ENCODE measurements around the gene GLIS1.

GLIS1 gene

GRCh38 chr1:53477651-53478501, 261.1 kb downstream of the GLIS1 start:
- ATAC-seq: no peak

- ATAC-seq: no peak
These were observed 262.4 kb downstream of the GLIS1 start for GRCh38 chr1:53476579-53476978.

DNA sequence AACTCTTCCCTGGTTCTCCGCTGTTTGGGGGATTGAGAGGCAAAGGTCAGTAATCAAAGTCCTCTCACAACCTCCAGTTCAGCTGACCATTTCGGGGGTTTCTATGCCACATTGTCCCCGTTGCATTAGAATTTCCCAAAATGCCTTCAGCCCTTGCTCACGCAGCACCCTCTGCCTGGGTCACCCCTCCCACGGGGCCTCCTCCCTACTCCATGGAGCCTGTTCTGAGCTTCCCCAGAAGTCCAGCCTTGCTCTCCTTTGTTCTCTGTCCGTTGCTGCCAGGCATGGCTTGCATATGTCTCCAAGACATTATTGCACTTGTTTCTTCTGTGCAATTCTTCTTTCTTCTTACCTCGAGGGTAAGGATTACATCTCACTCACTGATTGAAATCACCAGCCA, 263.3 kb downstream of the GLIS1 start:
- ATAC-seq: no peak

GRCh38 chr1:53473463-53473862, 265.5 kb downstream of the GLIS1 start:
- no peak for ATAC-seq

DNA sequence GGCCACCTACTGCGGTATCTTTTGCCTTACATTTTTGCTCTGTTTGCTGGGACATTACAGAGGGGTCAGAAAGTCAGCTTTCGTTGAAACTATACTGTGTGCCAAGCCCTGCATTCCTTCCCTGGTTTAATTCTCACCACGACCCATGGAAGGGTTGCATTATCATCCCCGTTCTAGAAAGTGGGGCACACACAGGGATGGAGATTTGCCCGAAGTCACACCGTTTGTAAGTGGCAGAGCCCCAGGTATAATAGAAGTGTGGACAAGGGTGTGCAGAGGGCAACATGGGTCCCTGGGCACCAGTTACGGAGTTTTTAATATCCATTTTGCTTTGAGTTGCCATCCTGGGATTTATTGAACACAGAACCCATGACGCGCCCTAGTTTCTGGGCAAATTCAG, 268.0 kb downstream of the GLIS1 start:
- ATAC-seq: no peak

GRCh38 chr1:53470584-53470983, 268.4 kb downstream of the GLIS1 start:
- no peak for ATAC-seq

DNA sequence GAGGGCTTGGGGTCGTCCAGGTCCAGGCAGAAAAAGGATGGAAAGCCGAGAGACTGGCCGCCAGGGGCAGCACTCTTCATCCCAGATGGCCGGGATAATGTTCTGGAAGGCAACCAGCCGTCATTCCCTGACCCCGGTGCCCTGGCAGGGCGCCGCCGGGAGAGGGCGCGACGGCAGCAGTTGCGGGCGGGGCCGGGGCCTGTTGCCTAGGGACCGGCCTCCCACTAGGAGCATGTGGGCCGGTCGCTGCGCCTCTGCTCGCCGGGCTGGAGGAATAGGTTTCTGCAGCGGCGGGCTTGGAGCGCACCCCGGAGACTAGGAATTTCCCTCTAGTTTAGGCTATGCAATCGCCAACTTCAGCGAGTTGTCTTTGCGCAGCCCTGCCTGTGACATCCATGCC, 268.8 kb downstream of the GLIS1 start:
- ATAC-seq: no peak

DNA sequence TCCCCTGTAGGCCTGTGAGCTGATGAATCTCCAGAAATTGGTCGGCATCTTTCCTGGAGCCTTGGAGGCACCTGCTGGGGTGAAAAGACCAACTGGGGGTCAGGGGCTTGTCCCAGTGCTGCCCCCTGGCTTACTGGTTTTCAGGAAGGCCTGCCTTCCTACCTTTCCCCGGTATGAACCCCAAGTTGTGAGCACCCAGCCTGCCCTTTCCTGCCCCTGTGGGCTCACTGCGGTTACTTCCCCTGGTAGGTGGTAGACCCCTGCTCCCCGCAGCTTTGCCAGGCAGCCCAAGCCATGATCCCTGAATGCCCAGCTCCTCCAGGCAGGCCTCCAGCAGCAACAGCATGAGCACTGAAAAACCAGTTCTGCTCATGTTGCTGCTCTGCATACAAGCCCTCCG, 269.6 kb downstream of the GLIS1 start:
- ATAC-seq: no peak

DNA sequence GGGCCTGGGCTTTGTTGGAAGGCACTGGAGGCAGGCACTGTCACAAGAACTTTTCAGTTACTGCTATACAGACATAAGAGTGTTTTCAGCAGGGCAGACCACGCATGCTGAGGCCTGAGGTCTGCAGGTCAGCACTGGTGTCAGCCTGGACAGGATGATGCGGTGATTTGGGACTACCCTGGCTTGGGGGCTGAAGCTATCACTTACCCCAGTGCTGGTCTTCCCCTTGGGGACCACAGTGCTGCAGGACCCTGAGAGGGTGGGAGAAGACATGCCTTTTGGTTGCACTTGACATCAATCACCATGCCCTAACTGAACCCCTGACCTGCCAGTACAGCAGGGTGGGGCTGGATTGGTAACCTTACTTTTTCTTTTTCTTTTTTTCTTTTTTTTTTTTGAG, 270.6 kb downstream of the GLIS1 start:
- ATAC-seq: no peak

- ATAC-seq: no peak
These were observed 271.6 kb downstream of the GLIS1 start for GRCh38 chr1:53467391-53467790.

GRCh38 chr1:53465023-53465957, 273.7 kb downstream of the GLIS1 start:
- ATAC-seq: no peak

GRCh38 chr1:53463961-53464899, 274.7 kb downstream of the GLIS1 start:
- ATAC-seq: no peak

DNA sequence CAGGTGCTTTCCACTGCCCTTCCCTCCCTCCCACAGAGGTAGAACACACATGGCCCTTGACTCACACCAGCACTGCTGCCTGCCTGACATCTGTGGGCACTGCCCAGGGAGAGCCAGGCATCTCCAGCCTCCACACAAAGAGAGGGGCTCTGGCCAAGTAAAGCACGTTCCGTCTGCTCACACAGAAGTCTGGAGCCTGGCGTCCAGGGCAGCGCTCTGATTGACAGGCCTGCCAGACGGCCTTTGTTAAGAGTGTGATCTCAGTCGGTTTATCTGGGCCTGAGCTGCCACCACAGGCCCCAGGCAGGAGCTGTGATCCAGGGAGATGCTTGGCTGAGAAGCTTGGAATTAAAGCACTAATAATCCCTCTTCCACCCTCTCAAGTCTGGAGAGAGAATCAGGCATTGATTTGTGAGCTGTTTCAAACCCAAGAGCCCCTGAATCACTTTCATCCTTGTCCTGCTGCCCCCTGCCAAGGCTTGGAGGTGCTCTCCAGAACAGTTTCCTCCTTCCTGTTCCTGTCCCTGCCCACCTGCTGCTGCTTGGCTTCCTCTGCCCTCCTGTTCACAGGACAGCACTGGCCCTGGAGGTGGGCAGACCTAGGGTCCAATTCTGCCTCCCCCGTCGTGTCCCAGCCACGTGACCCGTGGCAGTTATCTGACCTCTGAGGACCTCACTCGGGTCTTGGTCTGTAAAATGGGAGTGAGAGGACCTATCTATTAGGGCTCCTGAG, 276.0 kb downstream of the GLIS1 start:
- no peak for ATAC-seq

- no peak for ATAC-seq
These were observed 276.8 kb downstream of the GLIS1 start for GRCh38 chr1:53462193-53462592.

DNA sequence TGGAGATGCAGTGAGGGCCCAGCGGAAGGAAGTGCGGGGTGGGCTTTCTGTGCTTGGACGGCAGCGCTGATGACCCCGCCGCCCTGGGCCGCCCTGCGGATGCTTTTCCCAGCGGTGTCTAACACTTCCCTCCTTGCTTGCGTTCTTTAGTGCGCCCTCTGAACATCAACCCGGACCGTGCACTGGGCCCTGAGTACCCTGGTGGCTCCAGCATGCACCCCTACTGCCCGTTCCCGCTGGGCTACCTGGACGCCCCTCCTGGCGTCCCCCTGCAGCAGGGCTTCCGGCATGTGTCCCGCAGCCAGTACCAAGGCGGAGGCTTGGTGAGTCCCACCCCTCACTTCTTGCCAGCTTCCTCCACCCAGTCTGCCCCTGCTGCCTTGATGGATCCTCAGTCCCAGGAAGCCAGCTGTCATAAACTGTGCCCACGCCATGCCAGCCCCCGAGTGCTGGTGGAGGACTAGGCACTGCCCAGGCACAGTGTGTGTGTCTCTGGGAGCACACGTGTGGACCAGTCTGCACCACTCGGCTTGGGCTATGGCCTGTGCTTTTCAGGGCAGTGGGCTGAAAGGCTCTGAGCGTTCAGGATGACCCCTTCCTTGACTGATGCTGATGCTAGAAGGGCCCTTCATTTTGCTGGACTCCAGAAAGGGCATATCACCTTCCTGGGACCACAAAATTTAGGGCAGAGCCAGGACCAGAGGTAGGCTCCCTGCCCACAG, 277.5 kb downstream of the GLIS1 start:
- ATAC-seq: no peak

DNA sequence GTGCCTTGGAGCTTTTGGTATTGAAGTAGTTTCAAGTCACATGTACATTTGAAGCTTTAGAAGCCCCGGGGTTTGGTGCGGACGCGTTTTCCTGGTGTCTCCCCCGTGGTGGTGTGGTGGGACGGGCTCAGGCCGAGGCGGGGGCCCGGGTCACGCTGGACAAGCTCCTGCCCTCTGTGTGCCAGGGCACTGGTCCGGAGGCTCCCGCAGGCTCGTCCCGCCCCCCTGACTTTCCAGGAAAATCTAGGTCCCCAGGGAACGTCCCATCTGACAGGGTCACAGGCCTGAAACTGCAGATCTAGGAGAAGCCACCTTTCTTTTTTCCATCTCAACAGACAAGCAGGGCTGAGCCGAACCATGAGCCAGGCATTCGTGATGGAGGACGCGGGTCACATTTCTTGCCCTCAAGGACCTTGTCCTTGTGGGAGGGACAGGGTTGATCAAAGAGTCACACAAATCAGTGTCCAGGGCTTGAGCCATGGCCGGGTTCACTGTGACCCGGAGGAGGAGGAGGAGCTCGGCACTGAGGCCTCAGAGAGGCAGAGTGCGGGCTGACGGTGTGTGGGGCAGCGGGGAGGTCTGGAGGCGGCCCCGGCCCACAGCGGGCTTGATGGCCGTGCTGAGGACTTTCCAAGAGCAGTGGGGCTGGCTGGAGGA, 278.2 kb downstream of the GLIS1 start:
- no peak for ATAC-seq

DNA sequence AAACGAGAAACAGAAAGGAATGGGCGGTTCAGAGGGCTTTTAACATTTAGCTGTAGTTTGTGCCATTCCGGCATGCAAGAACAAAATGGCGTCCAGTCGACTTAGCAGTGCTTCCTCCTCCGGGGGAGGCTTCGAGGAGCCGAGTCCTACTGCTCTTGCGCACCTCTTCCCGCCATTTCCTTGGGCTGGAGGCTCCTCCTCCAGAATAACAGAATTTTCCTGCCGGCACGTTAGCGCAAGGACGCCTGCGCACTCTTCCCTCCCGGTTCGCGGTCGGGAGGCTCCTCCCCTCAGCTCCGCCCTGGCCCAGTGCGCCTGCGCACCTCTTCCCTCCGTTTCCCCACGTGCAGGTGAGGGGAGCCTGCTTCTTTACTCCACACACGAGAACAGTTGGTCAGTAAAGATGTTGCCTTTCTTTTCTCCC, 278.7 kb downstream of the GLIS1 start:
- no peak for ATAC-seq

DNA sequence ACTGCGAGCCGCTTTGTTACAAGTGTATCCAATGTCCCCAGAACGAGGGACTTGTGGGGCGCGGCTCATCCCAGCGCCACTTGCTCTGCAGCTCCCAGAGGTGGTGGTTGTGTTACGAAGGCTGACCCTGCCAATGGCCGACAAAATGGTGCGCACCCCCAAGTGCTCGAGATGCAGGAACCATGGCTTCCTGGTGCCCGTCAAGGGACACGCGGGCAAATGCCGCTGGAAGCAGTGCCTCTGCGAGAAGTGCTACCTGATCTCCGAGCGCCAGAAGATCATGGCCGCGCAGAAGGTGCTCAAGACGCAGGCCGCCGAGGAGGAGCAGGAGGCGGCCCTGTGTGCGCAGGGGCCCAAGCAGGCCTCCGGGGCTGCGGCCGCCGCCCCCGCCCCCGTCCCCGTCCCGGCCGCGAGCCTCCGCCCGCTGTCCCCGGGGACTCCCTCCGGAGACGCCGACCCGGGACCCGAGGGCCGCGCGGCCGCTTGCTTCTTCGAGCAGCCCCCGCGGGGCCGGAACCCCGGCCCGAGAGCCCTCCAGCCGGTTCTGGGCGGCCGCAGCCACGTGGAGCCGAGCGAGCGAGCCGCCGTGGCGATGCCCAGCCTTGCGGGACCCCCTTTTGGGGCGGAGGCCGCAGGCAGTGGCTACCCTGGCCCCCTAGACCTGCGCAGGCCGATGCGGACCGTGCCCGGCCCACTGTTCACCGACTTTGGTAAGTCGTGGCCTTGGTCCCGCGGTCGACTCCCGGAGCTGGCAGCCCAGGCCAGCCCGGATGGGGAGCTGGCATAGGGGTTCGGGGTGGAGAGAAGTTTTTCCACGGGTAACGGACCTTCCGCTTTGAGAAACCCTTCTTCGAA, 279.4 kb downstream of the GLIS1 start, which contains the start of gene DMRTB1:
DMRTB1 (plus strand) TSS at position 79 of the 855 bp plus-strand sequence; CDS start at position 134, 55 bp downstream.
- ATAC-seq: no peak

DNA sequence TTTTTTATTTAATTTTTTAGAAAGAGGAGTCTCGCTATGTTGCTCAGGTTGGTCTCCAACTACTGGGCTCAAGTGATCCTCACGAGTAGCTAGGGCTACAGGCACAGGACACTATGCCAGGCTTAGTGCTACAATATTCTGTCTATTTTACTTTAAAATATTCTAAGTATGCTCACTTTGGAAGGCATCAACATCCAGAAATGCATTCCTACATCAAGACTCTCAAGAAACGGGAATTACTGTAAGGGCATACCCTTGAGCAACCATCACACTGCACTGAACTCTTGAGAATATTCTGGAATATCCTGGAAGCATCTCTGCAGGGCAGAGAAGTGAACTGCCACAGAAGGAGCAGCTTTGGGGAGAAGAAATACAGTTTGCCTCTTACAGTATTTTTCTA, 280.3 kb downstream of the GLIS1 start:
- ATAC-seq: no peak
